A673 (cell line): ENCODE data around the gene DACT2. TPM values are rescaled to one million over a fixed set of nuclear protein-coding genes. Genes with fewer than 3 reads are reported as not detected.

ENCODE experiments used
- BruUV-seq: library from RNA; stranded (reverse); fragments of 400-500 nt; replicated peaks from 2 replicates; lab custom pipeline; 2021; lab: Mats Ljungman, UMichigan
- CTCF ChIA-PET: fragments of 300-600 bp; sonication (Branson Sonifier 250); formaldehyde crosslinking; loops from one replicate; lab custom pipeline; 2022; ENCODE audit warnings: antibody characterized with exemption; lab: Charles Lee
- POLR2A ChIA-PET: fragments of 300-600 bp; sonication (Branson Sonifier 250); formaldehyde crosslinking; loops from one replicate; lab custom pipeline; 2022; ENCODE audit warnings: antibody characterized with exemption; ENCODE audit not compliant: low non-redundant PET; lab: Charles Lee
- DNase-seq: peaks from one replicate; pipeline ENCODE4 v3.0.0-alpha.2; 2015; ENCODE audit warnings: low spot score
- H3K27ac ChIP-seq: fragments of 200-600 bp; sonication (generic); 2 replicates; pipeline ENCODE4 v1.5.1; 2016; ENCODE audit warnings: mixed run types, low read depth, mild to moderate bottlenecking, mixed read lengths, antibody characterized with exemption, low read length; ENCODE audit not compliant: poor library complexity, severe bottlenecking
- H3K27me3 ChIP-seq: fragments of 200-600 bp; sonication (generic); replicated peaks from 2 replicates; pipeline ENCODE4 v1.6.1; 2017; ENCODE audit warnings: mixed run types, low read depth, mild to moderate bottlenecking, mixed read lengths, antibody characterized with exemption, low read length; ENCODE audit not compliant: insufficient read depth, poor library complexity
- H3K36me3 ChIP-seq: fragments of 200-600 bp; sonication (generic); 2 replicates; pipeline ENCODE4 v1.6.1; 2016; ENCODE audit warnings: mixed run types, mild to moderate bottlenecking, mixed read lengths, antibody characterized with exemption, low read length; ENCODE audit not compliant: insufficient read depth, poor library complexity, severe bottlenecking
- H3K4me1 ChIP-seq: fragments of 200-600 bp; sonication (generic); 2 replicates; pipeline ENCODE4 v1.6.1; 2017; ENCODE audit warnings: mixed run types, mild to moderate bottlenecking, mixed read lengths, antibody characterized with exemption, low read length; ENCODE audit not compliant: insufficient read depth, poor library complexity, severe bottlenecking
- H3K4me3 ChIP-seq: fragments of 200-600 bp; sonication (generic); 2 replicates; pipeline ENCODE4 v1.5.1; 2016; ENCODE audit warnings: low read depth, mixed run types, mild to moderate bottlenecking, mixed read lengths, low read length; ENCODE audit not compliant: poor library complexity, severe bottlenecking
- H3K9me3 ChIP-seq: fragments of 200-600 bp; sonication (generic); 2 replicates; pipeline ENCODE4 v1.6.1; 2016; ENCODE audit warnings: mixed run types, low read depth, mild to moderate bottlenecking, mixed read lengths, antibody characterized with exemption, low read length; ENCODE audit not compliant: poor library complexity, severe bottlenecking
- EZH2 ChIP-seq: fragments of 200-600 bp; sonication (generic); IDR thresholded peaks from 2 replicates; pipeline ENCODE4 v1.6.1; 2017; ENCODE audit warnings: borderline replicate concordance, low read depth, mild to moderate bottlenecking, mixed read lengths, antibody characterized with exemption, low read length; ENCODE audit not compliant: poor library complexity, severe bottlenecking
- intact Hi-C: fragments of 100-400 bp; cut with micrococcal nuclease; formaldehyde crosslinking; loops from one replicate; pipeline ENCODE4 v1.10.0; 2022; ENCODE audit not compliant: unreplicated experiment
- total RNA-seq: library from RNA; stranded (reverse); gene quantifications from 2 replicates; pipeline ENCODE4 v1.2.3, GENCODE V29; 2021
- TF ChIP-seq, protein P1 (sequence below): fragments of 300-800, 200-600 bp; sonication (generic); conservative IDR thresholded peaks from 2 replicates; pipeline ENCODE4 v1.5.1; 2017; ENCODE audit warnings: low read depth, mild to moderate bottlenecking, antibody characterized with exemption, low read length, moderate library complexity, mixed read lengths

The DACT2 gene
- total RNA-seq, 1 experiment from 2014 or later = 18.7 TPM

DNA sequence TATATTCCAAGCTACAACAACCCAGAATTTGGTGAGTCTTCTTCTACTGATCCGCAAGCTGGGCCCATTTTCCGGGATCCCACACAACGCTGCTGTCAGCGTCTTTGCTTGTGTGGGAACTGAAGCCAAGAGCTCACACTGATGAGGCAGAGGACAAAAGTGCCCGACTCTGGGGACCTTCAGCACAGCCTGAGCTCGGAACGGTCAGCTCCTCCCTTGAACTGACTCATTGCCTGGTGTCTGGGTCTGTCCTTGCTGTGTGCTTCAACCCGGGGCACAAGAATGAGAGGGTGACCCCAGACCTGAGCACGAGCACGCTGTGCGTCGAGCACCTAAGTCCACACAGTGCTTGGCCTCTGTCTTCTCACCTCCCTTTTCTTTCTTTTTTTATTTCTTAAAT, 33.5 kb downstream of the DACT2 start:
- Histone ChIP-seq H3K27me3 (no peaks in the 10 kb centered on the region), H3K36me3 (no peaks in the 10 kb centered on the region), H3K4me1 (no peaks in the 10 kb centered on the region), H3K27ac (no peak overlapping the region), H3K4me3 (no peak overlapping the region), H3K9me3 (no peaks in the 10 kb centered on the region)
- DNase-seq = no peak
- no peak for TF ChIP-seq EZH2
- TF ChIP-seq, protein P1, sequence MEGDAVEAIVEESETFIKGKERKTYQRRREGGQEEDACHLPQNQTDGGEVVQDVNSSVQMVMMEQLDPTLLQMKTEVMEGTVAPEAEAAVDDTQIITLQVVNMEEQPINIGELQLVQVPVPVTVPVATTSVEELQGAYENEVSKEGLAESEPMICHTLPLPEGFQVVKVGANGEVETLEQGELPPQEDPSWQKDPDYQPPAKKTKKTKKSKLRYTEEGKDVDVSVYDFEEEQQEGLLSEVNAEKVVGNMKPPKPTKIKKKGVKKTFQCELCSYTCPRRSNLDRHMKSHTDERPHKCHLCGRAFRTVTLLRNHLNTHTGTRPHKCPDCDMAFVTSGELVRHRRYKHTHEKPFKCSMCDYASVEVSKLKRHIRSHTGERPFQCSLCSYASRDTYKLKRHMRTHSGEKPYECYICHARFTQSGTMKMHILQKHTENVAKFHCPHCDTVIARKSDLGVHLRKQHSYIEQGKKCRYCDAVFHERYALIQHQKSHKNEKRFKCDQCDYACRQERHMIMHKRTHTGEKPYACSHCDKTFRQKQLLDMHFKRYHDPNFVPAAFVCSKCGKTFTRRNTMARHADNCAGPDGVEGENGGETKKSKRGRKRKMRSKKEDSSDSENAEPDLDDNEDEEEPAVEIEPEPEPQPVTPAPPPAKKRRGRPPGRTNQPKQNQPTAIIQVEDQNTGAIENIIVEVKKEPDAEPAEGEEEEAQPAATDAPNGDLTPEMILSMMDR = no peak
- ChIA-PET CTCF (no interaction called here), POLR2A (no interaction called here)
- BruUV-seq = no TSS peak
- intact Hi-C loops = no loop called here

DNA sequence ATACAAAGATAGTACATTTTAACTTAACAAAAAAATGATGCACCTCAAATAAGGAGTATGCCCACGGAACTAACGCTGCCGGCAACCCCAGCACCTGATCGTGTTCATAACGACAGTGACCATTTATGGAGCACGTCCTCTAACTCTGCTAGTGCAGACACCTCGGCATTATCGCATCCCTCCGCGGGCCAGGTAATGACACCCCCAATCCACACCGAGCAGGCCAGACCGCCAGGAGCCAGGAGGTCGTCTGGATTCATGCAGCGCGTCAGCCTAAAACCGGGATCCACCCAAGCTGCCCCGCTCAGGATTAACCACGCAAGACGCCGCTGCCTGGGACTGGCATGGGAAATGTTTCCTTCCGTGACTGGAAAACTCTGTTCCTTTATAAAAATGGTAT, 34.1 kb downstream of the DACT2 start:
- Histone ChIP-seq H3K4me1 (no peaks in the 10 kb centered on the region), H3K27me3 (no peaks in the 10 kb centered on the region), H3K36me3 (no peaks in the 10 kb centered on the region), H3K9me3 (no peaks in the 10 kb centered on the region), H3K27ac (no peak overlapping the region), H3K4me3 (no peak overlapping the region)
- ChIA-PET CTCF (no interaction called here), POLR2A (no interaction called here)
- intact Hi-C loops = no loop called here
- no TSS peak for BruUV-seq
- no peak for TF ChIP-seq EZH2
- TF ChIP-seq, protein P1 = no peak
- no peak for DNase-seq

DNA sequence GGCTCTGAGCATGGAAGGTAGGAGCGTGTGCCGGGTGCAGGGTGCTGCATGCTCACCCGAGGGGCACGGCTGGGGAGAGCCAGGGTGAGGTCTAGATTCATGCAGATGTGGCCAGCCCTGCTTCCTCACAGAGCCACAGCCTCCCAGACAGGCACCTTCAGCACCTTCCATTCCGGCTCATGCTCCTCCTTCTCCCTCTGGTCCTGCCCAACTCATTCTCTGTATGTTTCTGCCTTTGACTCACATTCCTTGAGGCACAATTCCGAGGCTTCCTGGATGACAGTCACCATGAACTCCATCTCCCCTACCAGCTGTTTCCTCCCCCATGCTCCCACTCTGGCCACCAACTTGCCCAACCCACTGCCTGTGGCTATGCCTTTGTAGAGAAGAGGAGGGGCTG, 35.4 kb downstream of the DACT2 start:
- DNase-seq = no peak
- Histone ChIP-seq H3K4me3 (no peak overlapping the region), H3K27me3 (no peaks in the 10 kb centered on the region), H3K9me3 (no peaks in the 10 kb centered on the region), H3K4me1 (no peaks in the 10 kb centered on the region), H3K27ac (no peak overlapping the region), H3K36me3 (no peaks in the 10 kb centered on the region)
- ChIA-PET POLR2A (no interaction called here), CTCF (no interaction called here)
- TF ChIP-seq, protein P1 = no peak
- TF ChIP-seq EZH2 = no peak
- no TSS peak for BruUV-seq
- intact Hi-C loops = no loop called here
